Measurements from ENCODE around the gene ZZZ3. TPM values are rescaled to one million over a fixed set of nuclear protein-coding genes. Genes with fewer than 3 reads are reported as not detected.

Gene ZZZ3
- polyA plus RNA-seq, 1 of the 3 experiments (the other 2 are of a cell fraction) = 14.2 TPM

DNA sequence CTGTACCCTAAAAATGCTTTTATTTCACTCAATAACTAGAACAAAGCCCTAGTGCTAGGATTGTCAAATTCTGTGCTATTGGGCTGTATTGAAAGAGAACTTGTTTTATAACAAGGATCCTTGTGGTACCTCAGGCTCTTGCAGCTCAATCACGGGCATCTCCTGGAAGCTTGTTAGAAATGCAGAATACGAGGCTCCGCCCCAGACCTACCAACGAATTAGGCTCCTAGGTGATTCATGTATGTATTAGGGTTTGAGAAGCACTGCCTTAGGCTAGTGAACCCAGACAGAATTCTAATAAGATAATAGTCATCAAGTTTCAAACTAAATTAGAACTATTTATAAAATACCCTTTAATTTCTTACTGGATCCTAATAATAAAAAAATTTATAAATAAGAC is 45.6 kb downstream of the ZZZ3 start:
- H3K9me3 ChIP-seq = no peaks in the 10 kb centered on the region
- CTCF ChIA-PET = no interaction called here
- 93% methylated on average over 4 of the region's 4 CpGs for WGBS (ENCODE audit: low lambda C conversion rate)

More for the DNA sequence above, 45.6 kb downstream of the ZZZ3 start:
- H3K27me3 ChIP-seq (ENCODE audit: insufficient read depth) = no peaks in the 10 kb centered on the region
- no peaks in the 10 kb centered on the region for H4K20me1 ChIP-seq (ENCODE audit: insufficient read depth)
- H3K9me2 ChIP-seq = no peaks in the 10 kb centered on the region
- H3K79me2 ChIP-seq (ENCODE audit: insufficient read depth) = peaks cover 45% of the 10 kb centered on the region
- H3F3A ChIP-seq (replicated peaks; ENCODE audit: insufficient read depth) = peaks cover 8% of the 10 kb centered on the region
- POLR2A ChIA-PET = no interaction called here
- no peak for TF ChIP-seq NRF1 (IDR thresholded peaks at IDR 0.05; ENCODE audit: low read depth, low read length)
- no peak for TF ChIP-seq FOXM1 (IDR thresholded peaks at IDR 0.05; ENCODE audit: low read depth)
- TF ChIP-seq EZH2phosphoT487 (IDR thresholded peaks at IDR 0.05; ENCODE audit: borderline replicate concordance, low read depth) = no peak
- DNase-seq = no peak
- H3K4me3 ChIP-seq (ENCODE audit: low read depth in 2 of 2, low read length in 1 of 2) = no peak overlapping the region
- H3K36me3 ChIP-seq (replicated peaks in 1 of 2; ENCODE audit: control insufficient read depth in 1 of 2, insufficient read depth in 2 of 2, low read length in 1 of 2) = peaks cover 56 to 62% of the 10 kb centered on the region in 2 experiments
- no peak overlapping the region for H3K27ac ChIP-seq (ENCODE audit: low read depth in 2 of 2, low read length in 1 of 2)
- H3K4me2 ChIP-seq = no peak overlapping the region
- H2AFZ ChIP-seq (ENCODE audit: low read depth) = no peak overlapping the region
- H3K4me1 ChIP-seq (ENCODE audit: control insufficient read depth in 1 of 2, insufficient read depth in 2 of 2, low read depth in 1 of 2, low read length in 1 of 2) = no peaks in the 10 kb centered on the region; a peak in 1 of 4 replicates
- no peak overlapping the region for H3K9ac ChIP-seq

Small RNA genes lying within 50 kb of the gene (small RNA-seq; reads per million reads assigned to genes)
- gene RN7SL370P = 0 reads per million in 7 experiments

Other genes starting within 250 kb of the ZZZ3 start
- 26.3 and 38.8 TPM in 2 replicates for gene USP33, start 77.2 kb upstream of the ZZZ3 start, polyA plus RNA-seq (2012; rRNA removed)
- gene MIGA1, start 97.0 kb upstream of the ZZZ3 start, polyA plus RNA-seq (2012; rRNA removed) = 2.5 and 4.4 TPM in 2 replicates
- 3.6 and 4.1 TPM in 2 replicates for gene NEXN, start 206.0 kb upstream of the ZZZ3 start, polyA plus RNA-seq (2012; rRNA removed)

Data from SK-N-SH (cell line).